Measurements from ENCODE around the gene ITIH4. TPM values are rescaled to one million over a fixed set of nuclear protein-coding genes. Genes with fewer than 3 reads are reported as not detected.

ITIH4 gene
- total and polyA plus RNA-seq, 2 donors (not counting 1 experiment from before 2014, with no cell fraction given), result 21.5 to 38.5 TPM

DNA sequence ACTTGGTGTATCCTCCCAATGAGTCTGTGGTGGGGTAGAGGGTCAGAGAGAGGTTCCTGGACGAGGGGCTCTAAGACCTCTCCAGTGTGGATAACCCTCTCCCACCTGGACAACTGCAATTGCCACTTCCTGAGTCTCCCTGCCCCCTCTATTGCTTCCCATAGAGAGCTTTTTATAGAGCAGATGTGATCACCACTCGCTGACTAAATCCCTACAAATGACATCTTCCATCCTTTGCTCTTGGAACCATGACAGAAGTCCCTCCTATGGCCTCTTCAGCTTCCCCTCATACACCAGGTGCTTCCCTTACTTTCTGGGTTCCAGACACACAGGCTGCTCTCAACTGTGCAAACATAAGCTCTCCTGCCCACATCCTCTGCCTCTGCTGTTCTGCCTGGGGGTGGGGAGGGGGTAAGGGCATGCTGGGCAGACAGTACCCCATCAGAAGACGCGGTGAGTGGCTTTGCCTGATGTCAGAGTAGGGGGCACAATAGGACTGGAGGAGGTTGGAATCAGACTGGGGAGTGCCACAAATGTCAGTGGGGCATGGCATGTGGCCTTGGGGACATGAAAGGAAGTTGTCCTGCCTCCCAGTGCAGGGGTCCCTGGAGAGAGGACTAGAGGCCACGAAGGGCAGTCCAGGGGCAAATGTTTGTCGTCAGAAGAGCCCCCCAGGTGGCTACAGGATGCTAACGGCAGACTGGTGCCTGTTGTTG lies 20.7 kb downstream of the ITIH4 start:
- H3K27ac ChIP-seq (ENCODE audit: low read length in 2 of 2), result no peak overlapping the region
- Mint-ChIP-seq H3K4me3 (no peak overlapping the region), H3K27ac (no peak overlapping the region), H3K27me3 (no peaks in the 10 kb centered on the region), H3K9me3 (ENCODE audit: insufficient read depth) (no peaks in the 10 kb centered on the region), H3K4me1 (no peaks in the 10 kb centered on the region)
- H3K9ac ChIP-seq (ENCODE audit: low read length), result no peak overlapping the region
- ATAC-seq (ENCODE audit: low read depth), result no peak
- 6% methylated on average over 7 of the region's 7 CpGs for WGBS (ENCODE audit: insufficient coverage)
- intact Hi-C loops (cut with micrococcal nuclease), result no loop called here
- no peak overlapping the region for H3K4me2 ChIP-seq (replicated peaks; ENCODE audit: low read depth, low read length, poor library complexity, severe bottlenecking)
- ChIA-PET POLR2A (no interaction called here), CTCF (no interaction called here)
- H3K27me3 ChIP-seq (replicated peaks in 1 of 4; ENCODE audit: control extremely low read depth in 1 of 4, control insufficient read depth in 3 of 4, insufficient read depth in 4 of 4, low read length in 3 of 4), result no peaks in the 10 kb centered on the region
- no peak for DNase-seq
- H3K9me3 ChIP-seq (ENCODE audit: control extremely low read depth in 1 of 3, control insufficient read depth in 2 of 3, insufficient read depth in 1 of 3, low read length in 2 of 3), result no peaks in the 10 kb centered on the region
- H3K79me2 ChIP-seq (ENCODE audit: control insufficient read depth, insufficient read depth, low read length), result no peaks in the 10 kb centered on the region
- TF ChIP-seq EZH2 (IDR thresholded peaks at IDR 0.05; ENCODE audit: borderline replicate concordance, insufficient read depth, low read depth, low read length, poor library complexity, severe bottlenecking), result no peak
- TF ChIP-seq, protein P1, sequence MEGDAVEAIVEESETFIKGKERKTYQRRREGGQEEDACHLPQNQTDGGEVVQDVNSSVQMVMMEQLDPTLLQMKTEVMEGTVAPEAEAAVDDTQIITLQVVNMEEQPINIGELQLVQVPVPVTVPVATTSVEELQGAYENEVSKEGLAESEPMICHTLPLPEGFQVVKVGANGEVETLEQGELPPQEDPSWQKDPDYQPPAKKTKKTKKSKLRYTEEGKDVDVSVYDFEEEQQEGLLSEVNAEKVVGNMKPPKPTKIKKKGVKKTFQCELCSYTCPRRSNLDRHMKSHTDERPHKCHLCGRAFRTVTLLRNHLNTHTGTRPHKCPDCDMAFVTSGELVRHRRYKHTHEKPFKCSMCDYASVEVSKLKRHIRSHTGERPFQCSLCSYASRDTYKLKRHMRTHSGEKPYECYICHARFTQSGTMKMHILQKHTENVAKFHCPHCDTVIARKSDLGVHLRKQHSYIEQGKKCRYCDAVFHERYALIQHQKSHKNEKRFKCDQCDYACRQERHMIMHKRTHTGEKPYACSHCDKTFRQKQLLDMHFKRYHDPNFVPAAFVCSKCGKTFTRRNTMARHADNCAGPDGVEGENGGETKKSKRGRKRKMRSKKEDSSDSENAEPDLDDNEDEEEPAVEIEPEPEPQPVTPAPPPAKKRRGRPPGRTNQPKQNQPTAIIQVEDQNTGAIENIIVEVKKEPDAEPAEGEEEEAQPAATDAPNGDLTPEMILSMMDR (IDR thresholded peaks at IDR 0.05), result no peak
- no peaks in the 10 kb centered on the region for H3K36me3 ChIP-seq (replicated peaks in 1 of 2; ENCODE audit: control extremely low read depth in 1 of 2, control insufficient read depth in 1 of 2, extremely low read depth in 1 of 2, insufficient read depth in 2 of 2, low read length in 1 of 2)
- no peaks in the 10 kb centered on the region for H4K20me1 ChIP-seq (ENCODE audit: control insufficient read depth, insufficient read depth, low read length, poor library complexity, severe bottlenecking)
- no peaks in the 10 kb centered on the region for H3K4me1 ChIP-seq (ENCODE audit: control insufficient read depth in 2 of 2, insufficient read depth in 2 of 2, low read length in 2 of 2)
- H3K4me3 ChIP-seq (ENCODE audit: control extremely low read depth in 1 of 5, extremely low read depth in 1 of 5, insufficient read depth in 1 of 5, low read depth in 2 of 5, low read length in 4 of 5), result no peak overlapping the region
- no peak overlapping the region for H2AFZ ChIP-seq (ENCODE audit: insufficient read depth, low read depth, low read length, poor library complexity, severe bottlenecking)

DNA sequence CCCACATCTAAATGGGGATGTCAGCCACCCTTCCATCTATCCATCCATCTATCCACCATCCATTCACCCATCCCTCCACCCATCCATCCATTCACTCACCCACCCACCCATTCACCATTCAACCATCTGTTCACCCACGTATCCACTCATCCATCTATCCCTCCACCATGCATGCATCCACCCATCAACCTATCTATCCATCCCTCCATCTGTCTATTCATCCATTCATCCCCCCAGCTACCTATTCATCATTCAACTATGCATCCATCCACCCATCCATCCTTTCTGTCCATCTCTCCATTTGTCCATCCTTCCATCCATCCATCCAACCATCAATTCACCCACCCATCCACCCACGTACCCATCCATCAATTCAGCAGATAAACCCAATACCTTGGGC lies 21.3 kb downstream of the ITIH4 start:
- Histone ChIP-seq H3K27ac (ENCODE audit: low read length in 2 of 2) (no peak overlapping the region), H3K27me3 (replicated peaks in 1 of 4; ENCODE audit: control extremely low read depth in 1 of 4, control insufficient read depth in 3 of 4, insufficient read depth in 4 of 4, low read length in 3 of 4) (no peaks in the 10 kb centered on the region), H3K4me3 (ENCODE audit: control extremely low read depth in 1 of 5, extremely low read depth in 1 of 5, insufficient read depth in 1 of 5, low read depth in 2 of 5, low read length in 4 of 5) (no peak overlapping the region), H3K9ac (ENCODE audit: low read length) (no peak overlapping the region), H3K9me3 (ENCODE audit: control extremely low read depth in 1 of 3, control insufficient read depth in 2 of 3, insufficient read depth in 1 of 3, low read length in 2 of 3) (no peaks in the 10 kb centered on the region), H3K36me3 (replicated peaks in 1 of 2; ENCODE audit: control extremely low read depth in 1 of 2, control insufficient read depth in 1 of 2, extremely low read depth in 1 of 2, insufficient read depth in 2 of 2, low read length in 1 of 2) (no peaks in the 10 kb centered on the region), H3K79me2 (ENCODE audit: control insufficient read depth, insufficient read depth, low read length) (no peaks in the 10 kb centered on the region), H2AFZ (ENCODE audit: insufficient read depth, low read depth, low read length, poor library complexity, severe bottlenecking) (no peak overlapping the region), H4K20me1 (ENCODE audit: control insufficient read depth, insufficient read depth, low read length, poor library complexity, severe bottlenecking) (no peaks in the 10 kb centered on the region), H3K4me2 (replicated peaks; ENCODE audit: low read depth, low read length, poor library complexity, severe bottlenecking) (no peak overlapping the region), H3K4me1 (ENCODE audit: control insufficient read depth in 2 of 2, insufficient read depth in 2 of 2, low read length in 2 of 2) (no peaks in the 10 kb centered on the region)
- CTCF ChIA-PET, result no interaction called here
- TF ChIP-seq EZH2 (IDR thresholded peaks at IDR 0.05; ENCODE audit: borderline replicate concordance, insufficient read depth, low read depth, low read length, poor library complexity, severe bottlenecking), result no peak
- TF ChIP-seq, protein P1 (IDR thresholded peaks at IDR 0.05), result no peak
- intact Hi-C loops (cut with micrococcal nuclease), result no loop called here
- Mint-ChIP-seq H3K9me3 (ENCODE audit: insufficient read depth) (no peaks in the 10 kb centered on the region), H3K4me1 (no peaks in the 10 kb centered on the region), H3K27me3 (no peaks in the 10 kb centered on the region), H3K4me3 (no peak overlapping the region), H3K27ac (no peak overlapping the region)
- WGBS (ENCODE audit: insufficient coverage), result 88% methylated on average over 1 of the region's 2 CpGs
- POLR2A ChIA-PET, result no interaction called here
- DNase-seq, result no peak
- no peak for ATAC-seq (ENCODE audit: low read depth)

Measured in B cell (primary cell).